Astrocyte of the spinal cord (primary cell): ENCODE results near the gene FCF1.
A peak's percentile ranks its signal among the peaks of the same experiment; 100 is the strongest.

Experiments
- DNase-seq: peaks from one replicate; pipeline ENCODE4 v3.0.0; 2011; ENCODE audit warnings: low read depth, low spot score
- H3K4me3 ChIP-seq: 2 replicates; pipeline ENCODE4 v1.5.1; 2011; ENCODE audit warnings: low read depth, mild to moderate bottlenecking, low read length, moderate library complexity
- CTCF ChIP-seq: IDR thresholded peaks from 2 replicates; pipeline ENCODE4 v1.5.1; 2012; ENCODE audit warnings: low read depth, mild to moderate bottlenecking, low read length, inconsistent platforms
- in situ Hi-C: cut with HindIII; loops from 2 replicates; pipeline ENCODE4 v1.10.0; 2017; ENCODE audit warnings: low sequenced_read_pairs

The FCF1 gene

DNA sequence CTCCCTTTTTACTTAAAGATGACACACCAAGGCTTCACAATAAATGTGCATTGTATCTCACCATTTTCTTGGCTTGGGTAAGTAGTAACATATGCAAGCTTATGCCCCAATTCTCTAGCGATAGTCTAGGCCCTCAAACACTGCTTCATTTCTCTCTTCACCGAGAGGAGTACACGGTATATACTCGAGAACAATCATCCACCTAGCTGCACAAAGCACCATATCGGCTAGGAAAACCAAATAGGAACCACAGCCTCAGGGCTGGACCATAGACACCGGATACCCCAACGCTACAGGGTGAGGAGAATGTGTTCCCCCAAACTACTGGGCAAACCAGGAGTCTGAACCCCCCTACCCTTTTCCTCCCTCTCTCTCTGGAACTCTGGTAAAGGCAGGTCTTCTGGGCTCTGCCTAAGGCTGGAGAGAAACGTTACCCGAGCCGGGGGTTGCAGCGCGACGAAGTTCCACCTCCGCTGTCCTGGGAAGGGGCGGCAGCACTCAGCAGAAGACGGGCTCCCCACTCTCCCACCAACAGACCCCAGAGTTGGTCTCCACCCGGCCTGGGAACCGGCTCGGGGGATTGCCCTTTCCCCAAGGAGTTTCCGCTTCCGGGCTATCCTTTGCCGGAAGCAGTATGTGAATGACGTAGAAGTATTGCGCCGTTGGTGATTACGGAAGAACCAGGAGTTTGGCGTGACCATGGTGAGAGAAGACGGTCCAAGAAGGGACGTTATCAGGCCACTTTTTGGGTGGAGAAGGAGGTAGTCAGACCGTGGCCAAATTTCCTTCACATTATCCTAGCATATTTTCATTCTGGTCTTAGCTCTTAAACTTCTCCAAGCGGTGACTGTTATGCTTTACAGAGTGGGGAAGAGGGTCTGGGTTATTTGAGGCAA is at the start of gene FCF1, which contains the start of gene AREL1:
FCF1 (plus strand) TSS at position 646 of the 896 bp plus-strand sequence; CDS start at position 700, 54 bp downstream.
AREL1 (minus strand) TSS at position 582 of the 896 bp plus-strand sequence. CDS start 27,465 bp downstream, outside the sequence.
- peak; percentile 87 for DNase-seq
- in situ Hi-C loops: no loop called here
- H3K4me3 ChIP-seq: peak within 1 kb of the TSS; percentile 95
- TF ChIP-seq CTCF: no peak

DNA sequence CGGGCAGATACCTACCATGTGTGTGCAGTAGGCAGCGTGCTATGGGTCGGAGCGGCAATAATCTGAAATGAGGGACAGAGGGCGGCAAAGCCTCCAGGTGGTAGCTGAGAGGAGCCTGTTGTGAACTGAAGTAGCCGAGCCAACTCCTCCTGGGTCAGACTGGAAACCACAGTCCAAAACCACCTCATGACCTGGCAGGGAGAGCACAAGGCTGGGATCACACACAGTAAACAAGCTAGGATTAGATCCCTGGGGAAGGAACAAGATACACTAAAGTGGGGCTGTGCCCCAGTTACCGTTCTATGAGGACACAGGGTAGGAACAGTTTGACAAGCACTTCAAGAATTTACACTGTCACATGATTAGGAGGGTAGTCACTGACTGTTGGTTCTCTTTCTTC is 49.1 kb upstream of the FCF1 start:
- no peak for DNase-seq
- no peak for TF ChIP-seq CTCF
- in situ Hi-C loops: no loop called here
- no peak overlapping the region for H3K4me3 ChIP-seq

- TF ChIP-seq CTCF: no peak
- H3K4me3 ChIP-seq: no peak overlapping the region
- in situ Hi-C loops: no loop called here
- DNase-seq: no peak
These were observed 48.2 kb upstream of the FCF1 start for GRCh38 chr14:74664717-74665116.

DNA sequence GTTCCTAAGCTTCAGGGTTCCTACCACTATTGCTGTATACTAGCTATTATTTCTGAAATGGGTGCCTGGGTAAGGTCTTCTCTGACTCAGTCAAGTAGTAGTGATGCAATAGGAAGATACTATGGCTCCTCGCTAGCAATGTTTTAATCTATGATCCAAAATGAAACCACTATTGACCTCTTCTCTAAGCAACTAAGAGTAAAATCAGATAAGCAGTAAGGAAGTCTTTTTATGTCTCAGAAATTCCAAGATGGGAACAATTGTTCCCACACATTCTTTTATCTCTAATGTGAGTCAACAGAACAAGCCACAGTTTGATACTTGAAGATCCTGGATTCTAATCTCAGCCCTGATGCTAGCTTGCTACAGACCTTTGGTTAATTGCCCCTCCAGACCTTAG is 45.2 kb upstream of the FCF1 start:
- in situ Hi-C loops: no loop called here
- no peak for TF ChIP-seq CTCF
- H3K4me3 ChIP-seq: no peak overlapping the region
- peak; percentile 45 for DNase-seq

DNA sequence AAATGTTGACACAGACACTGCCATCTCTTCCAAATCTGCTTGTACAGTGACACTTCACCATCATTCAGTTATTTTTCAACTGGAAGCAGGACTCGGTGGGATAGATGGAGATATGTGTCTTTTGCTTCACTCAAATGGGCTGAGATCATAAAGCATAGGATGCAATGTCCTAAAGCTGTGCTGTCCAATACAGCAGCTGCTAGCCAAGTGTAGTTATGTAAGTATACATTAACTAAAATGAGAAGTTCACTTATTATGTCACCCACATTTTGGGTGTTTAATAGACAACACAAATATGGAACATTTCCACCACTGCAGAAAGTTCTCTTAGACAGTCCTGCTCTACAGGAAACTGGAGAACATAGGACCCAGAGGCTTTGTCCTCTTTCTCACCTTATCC is 43.7 kb upstream of the FCF1 start:
- in situ Hi-C loops: no loop called here
- no peak for TF ChIP-seq CTCF
- DNase-seq: no peak
- H3K4me3 ChIP-seq: no peak overlapping the region

DNA sequence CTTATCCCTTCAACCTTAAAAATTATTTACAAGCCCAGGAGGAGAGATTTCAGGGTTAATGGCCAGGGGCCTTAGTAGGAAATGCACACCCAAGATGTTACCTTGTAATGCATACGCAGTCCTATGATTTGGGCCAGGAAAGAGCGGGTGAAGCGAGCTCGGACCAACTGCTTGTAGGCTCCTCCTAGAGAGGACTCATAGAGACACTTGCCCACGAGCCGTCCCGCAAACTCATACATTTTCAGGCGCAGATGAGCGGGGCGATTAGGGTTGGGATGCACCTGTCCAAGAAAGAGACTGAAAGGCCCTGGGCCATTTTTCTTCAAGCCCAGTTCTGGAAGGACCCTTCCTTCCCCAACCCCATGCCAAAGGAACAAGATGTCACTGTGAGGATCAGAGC is 43.1 kb upstream of the FCF1 start:
- no peak overlapping the region for H3K4me3 ChIP-seq
- DNase-seq: no peak
- TF ChIP-seq CTCF: no peak
- in situ Hi-C loops: no loop called here
